Mesothelial cell of epicardium (in vitro differentiated cells): ENCODE measurements around the gene MID1. TPM values are rescaled to one million over a fixed set of nuclear protein-coding genes. Genes with fewer than 3 reads are reported as not detected.

ENCODE experiments used
- DNase-seq, 2 experiments: peaks; one replicate each; pipeline ENCODE4 v3.0.0; 2021; ENCODE audit warnings: low spot score in 2 of 2; ENCODE audit not compliant: unreplicated experiment in 2 of 2
- H3K27ac Mint-ChIP-seq: 2 replicates; pipeline ENCODE4 v1.8.0; 2021; ENCODE audit warnings: mixed read lengths
- H3K27me3 Mint-ChIP-seq: 2 replicates; pipeline ENCODE4 v1.8.0; 2021; ENCODE audit warnings: low read depth, mixed read lengths
- H3K36me3 Mint-ChIP-seq: 2 replicates; pipeline ENCODE4 v1.8.0; 2021; ENCODE audit warnings: mixed read lengths
- H3K4me1 Mint-ChIP-seq: 2 replicates; pipeline ENCODE4 v1.8.0; 2021; ENCODE audit warnings: mixed read lengths
- H3K4me3 Mint-ChIP-seq: 2 replicates; pipeline ENCODE4 v1.8.0; 2021; ENCODE audit warnings: mild to moderate bottlenecking, moderate library complexity, mixed read lengths
- H3K9me3 Mint-ChIP-seq: 2 replicates; pipeline ENCODE4 v1.8.0; 2021; ENCODE audit warnings: mixed read lengths
- total RNA-seq: library from RNA; stranded (reverse); gene quantifications from 3 replicates; pipeline ENCODE4 v1.2.1, GENCODE V29; 2021
- TF ChIP-seq, protein P1 (sequence below): fragments of 200-600 bp; sonication (generic); IDR thresholded peaks from one replicate; pipeline ENCODE4 v1.5.0; 2021; ENCODE audit warnings: antibody characterized with exemption; ENCODE audit not compliant: unreplicated experiment

Gene MID1
- total RNA-seq, 1 donor from 2014 or later = 48.3 TPM

DNA sequence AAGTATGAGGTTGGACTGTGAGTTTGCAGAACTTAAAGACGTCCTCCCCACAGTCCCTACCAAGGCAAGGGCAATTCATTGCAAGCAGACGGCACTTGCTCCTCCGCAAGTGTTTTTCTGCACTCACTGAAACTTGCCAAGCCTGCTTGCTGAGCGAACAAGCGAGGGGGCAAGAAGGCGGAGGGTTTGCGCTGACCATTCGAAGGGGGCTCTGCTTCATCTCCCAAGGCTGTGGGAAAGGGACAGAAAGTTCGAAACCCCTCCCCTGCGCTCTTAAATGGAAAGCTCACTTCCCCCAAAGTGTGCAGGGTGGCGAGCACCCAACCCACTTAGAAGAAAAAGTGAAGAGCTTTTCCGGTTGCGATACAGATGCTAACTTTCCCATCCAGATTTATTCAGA is 1.4 kb downstream of the MID1 start:
- Mint-ChIP-seq H3K4me3 (peak overlapping the region; percentile 78), H3K27me3 (no peaks in the 10 kb centered on the region), H3K36me3 (no peaks in the 10 kb centered on the region), H3K27ac (peak overlapping the region; percentile 93), H3K9me3 (no peaks in the 10 kb centered on the region), H3K4me1 (peaks cover 43% of the 10 kb centered on the region)
- DNase-seq = no peak
- TF ChIP-seq, protein P1, sequence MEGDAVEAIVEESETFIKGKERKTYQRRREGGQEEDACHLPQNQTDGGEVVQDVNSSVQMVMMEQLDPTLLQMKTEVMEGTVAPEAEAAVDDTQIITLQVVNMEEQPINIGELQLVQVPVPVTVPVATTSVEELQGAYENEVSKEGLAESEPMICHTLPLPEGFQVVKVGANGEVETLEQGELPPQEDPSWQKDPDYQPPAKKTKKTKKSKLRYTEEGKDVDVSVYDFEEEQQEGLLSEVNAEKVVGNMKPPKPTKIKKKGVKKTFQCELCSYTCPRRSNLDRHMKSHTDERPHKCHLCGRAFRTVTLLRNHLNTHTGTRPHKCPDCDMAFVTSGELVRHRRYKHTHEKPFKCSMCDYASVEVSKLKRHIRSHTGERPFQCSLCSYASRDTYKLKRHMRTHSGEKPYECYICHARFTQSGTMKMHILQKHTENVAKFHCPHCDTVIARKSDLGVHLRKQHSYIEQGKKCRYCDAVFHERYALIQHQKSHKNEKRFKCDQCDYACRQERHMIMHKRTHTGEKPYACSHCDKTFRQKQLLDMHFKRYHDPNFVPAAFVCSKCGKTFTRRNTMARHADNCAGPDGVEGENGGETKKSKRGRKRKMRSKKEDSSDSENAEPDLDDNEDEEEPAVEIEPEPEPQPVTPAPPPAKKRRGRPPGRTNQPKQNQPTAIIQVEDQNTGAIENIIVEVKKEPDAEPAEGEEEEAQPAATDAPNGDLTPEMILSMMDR = no peak

DNA sequence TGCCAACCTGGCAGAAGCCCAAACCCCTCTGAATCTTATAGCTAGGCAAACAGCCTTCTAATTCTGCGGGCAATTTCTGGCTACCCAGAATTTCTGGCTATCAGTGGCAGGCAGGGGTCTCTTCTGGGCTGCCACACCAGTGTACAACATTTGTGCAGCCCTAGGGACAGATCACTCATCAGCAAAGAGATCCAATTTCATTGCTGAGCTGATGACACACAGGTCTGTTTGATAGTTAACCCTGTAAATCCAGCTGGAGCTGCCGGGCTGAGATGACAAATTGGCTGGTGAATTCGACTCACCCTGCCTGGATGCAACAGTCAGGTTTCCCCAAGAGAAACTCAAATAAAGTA is 2.4 kb downstream of the MID1 start:
- no peak for DNase-seq
- Mint-ChIP-seq H3K27ac (peak overlapping the region; percentile 93), H3K36me3 (no peaks in the 10 kb centered on the region), H3K4me3 (peak overlapping the region; percentile 78), H3K27me3 (no peaks in the 10 kb centered on the region), H3K9me3 (no peaks in the 10 kb centered on the region), H3K4me1 (peaks cover 45% of the 10 kb centered on the region)
- TF ChIP-seq, protein P1 = no peak

GRCh38 chrX:10617186-10617998 is 3.0 kb downstream of the MID1 start:
- H3K27me3 Mint-ChIP-seq = no peaks in the 10 kb centered on the region
- H3K27ac Mint-ChIP-seq = peak overlapping the region; percentile 93
- H3K36me3 Mint-ChIP-seq = no peaks in the 10 kb centered on the region
- peak overlapping the region; percentile 78 for H3K4me3 Mint-ChIP-seq
- DNase-seq = no peak
- peaks cover 47% of the 10 kb centered on the region for H3K4me1 Mint-ChIP-seq
- TF ChIP-seq, protein P1 = no peak
- H3K9me3 Mint-ChIP-seq = no peaks in the 10 kb centered on the region

DNA sequence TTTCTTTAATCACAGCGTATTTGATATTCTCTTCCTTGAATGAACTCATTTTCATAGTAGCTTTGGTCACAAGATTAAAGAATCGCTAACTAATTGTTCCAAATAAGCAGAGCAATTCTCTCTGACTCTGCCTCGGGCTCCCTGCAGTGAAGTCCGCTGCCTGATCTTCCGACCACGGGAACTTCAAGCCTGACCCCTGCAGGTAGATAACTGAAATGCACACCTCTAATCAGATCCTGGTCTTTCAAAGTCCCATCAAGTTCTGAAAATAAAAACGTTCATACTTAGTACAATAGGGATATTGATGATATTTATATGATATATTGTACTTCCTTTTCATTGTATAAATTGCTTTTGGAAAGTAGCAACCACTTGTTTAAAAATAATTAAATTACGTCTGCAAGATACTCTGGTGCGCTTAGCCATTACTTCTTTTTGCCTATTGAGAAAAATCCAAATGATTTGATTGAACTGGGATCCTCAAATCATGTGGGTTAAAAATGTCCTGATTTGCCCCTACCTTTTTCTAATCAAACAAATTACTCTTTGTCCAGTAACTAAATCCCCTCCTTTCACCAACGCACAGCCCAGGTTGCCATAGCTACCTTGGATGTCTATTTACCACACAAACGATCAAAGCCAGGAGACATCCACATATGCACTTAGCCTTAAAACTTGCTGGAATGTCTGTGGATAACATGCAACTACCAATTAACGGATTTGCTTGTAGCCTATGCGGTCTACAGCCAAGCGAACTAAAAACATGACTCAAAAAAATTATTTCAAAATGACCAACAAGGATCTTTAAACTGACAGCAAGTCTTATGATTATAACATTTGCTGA is 4.2 kb downstream of the MID1 start:
- peaks cover 59% of the 10 kb centered on the region for H3K4me1 Mint-ChIP-seq
- TF ChIP-seq, protein P1 = peak; percentile 66
- H3K27ac Mint-ChIP-seq = peak overlapping the region; percentile 93
- no peak for DNase-seq
- no peaks in the 10 kb centered on the region for H3K27me3 Mint-ChIP-seq
- no peaks in the 10 kb centered on the region for H3K9me3 Mint-ChIP-seq
- no peaks in the 10 kb centered on the region for H3K36me3 Mint-ChIP-seq
- peak overlapping the region; percentile 44 for H3K4me3 Mint-ChIP-seq

DNA sequence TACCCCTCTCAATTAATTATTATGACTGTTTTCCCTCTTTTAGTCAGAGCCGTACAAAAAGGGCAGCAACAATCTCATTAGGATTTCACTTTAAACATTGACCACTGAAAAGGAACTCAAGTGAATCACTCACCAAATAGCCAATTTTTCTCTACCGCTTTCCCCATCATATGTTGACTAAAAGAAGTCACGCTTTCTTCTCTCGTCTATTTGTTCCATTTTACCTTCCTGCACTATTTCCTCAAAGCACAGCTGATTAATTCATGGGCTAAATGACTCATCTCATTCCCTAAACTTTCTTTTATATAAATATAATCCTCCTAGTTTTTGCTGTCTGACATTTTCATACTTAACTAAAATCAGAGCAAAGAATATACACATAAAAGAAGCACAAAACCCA is 8.2 kb downstream of the MID1 start:
- no peak overlapping the region for H3K4me3 Mint-ChIP-seq
- H3K27ac Mint-ChIP-seq = peak overlapping the region; percentile 63
- TF ChIP-seq, protein P1 = no peak
- no peak for DNase-seq
- no peaks in the 10 kb centered on the region for H3K36me3 Mint-ChIP-seq
- H3K4me1 Mint-ChIP-seq = peaks cover 49% of the 10 kb centered on the region
- H3K27me3 Mint-ChIP-seq = no peaks in the 10 kb centered on the region
- peaks cover 11% of the 10 kb centered on the region for H3K9me3 Mint-ChIP-seq
